SK-N-SH (cell line): ENCODE measurements around the gene SRGAP1.

ENCODE experiments used
- CHD2 ChIP-seq: fragments of 150-350 bp; IDR thresholded peaks from 2 replicates; pipeline ENCODE4 v1.6.1; 2018; ENCODE audit warnings: low read length; ENCODE audit not compliant: partially characterized antibody
- EP300 ChIP-seq, 2 experiments: IDR thresholded peaks; 2 replicates each; pipeline versions ENCODE4 v1.4.0 to v1.6.1; 2012; ENCODE audit warnings: borderline replicate concordance in 1 of 2, low read depth in 1 of 2, low read length in 1 of 2
- EZH2phosphoT487 ChIP-seq: fragments of 200-600 bp; sonication (generic); IDR thresholded peaks from 2 replicates; pipeline ENCODE4 v1.6.1; 2017; ENCODE audit warnings: low read depth, mixed run types, mild to moderate bottlenecking, antibody characterized with exemption, moderate library complexity, borderline replicate concordance
- FOSL2 ChIP-seq: IDR thresholded peaks from 2 replicates; pipeline ENCODE4 v1.4.0; 2012; ENCODE audit warnings: low read depth, mild to moderate bottlenecking, moderate library complexity, borderline replicate concordance
- FOXM1 ChIP-seq: IDR thresholded peaks from 2 replicates; pipeline ENCODE4 v1.4.0; 2012; ENCODE audit warnings: low read depth, mild to moderate bottlenecking
- JUND ChIP-seq: IDR thresholded peaks from 2 replicates; pipeline ENCODE4 v1.4.0; 2012
- MXI1 ChIP-seq: IDR thresholded peaks from 2 replicates; pipeline ENCODE4 v1.6.1; 2012; ENCODE audit warnings: mild to moderate bottlenecking, low read depth, low read length, improper control_type of control experiment
- RFX5 ChIP-seq: IDR thresholded peaks from 2 replicates; pipeline ENCODE4 v1.6.1; 2012; ENCODE audit warnings: mild to moderate bottlenecking, improper control_type of control experiment, low read length
- TAF1 ChIP-seq: IDR thresholded peaks from 2 replicates; pipeline ENCODE4 v1.6.1; 2012; ENCODE audit warnings: low read depth, mild to moderate bottlenecking, low read length, moderate library complexity, borderline replicate concordance
- TEAD4 ChIP-seq: IDR thresholded peaks from 2 replicates; pipeline ENCODE4 v1.4.0; 2012; ENCODE audit warnings: mild to moderate bottlenecking, borderline replicate concordance; ENCODE audit not compliant: insufficient read depth
- TF ChIP-seq, protein P1 (sequence below): fragments of 200-600 bp; sonication (generic); IDR thresholded peaks from 2 replicates; pipeline ENCODE4 v1.6.1; 2017; ENCODE audit warnings: antibody characterized with exemption, mild to moderate bottlenecking, moderate library complexity
- TF ChIP-seq, protein P2 (sequence below): IDR thresholded peaks from 2 replicates; pipeline ENCODE4 v1.6.1; 2012; ENCODE audit warnings: mild to moderate bottlenecking, low read depth, low read length, moderate library complexity
- TF ChIP-seq, protein P3 (sequence below): fragments of 150-350 bp; IDR thresholded peaks from 2 replicates; pipeline ENCODE4 v1.6.1; 2017; ENCODE audit warnings: antibody characterized with exemption, low read length, low read depth, borderline replicate concordance

DNA sequence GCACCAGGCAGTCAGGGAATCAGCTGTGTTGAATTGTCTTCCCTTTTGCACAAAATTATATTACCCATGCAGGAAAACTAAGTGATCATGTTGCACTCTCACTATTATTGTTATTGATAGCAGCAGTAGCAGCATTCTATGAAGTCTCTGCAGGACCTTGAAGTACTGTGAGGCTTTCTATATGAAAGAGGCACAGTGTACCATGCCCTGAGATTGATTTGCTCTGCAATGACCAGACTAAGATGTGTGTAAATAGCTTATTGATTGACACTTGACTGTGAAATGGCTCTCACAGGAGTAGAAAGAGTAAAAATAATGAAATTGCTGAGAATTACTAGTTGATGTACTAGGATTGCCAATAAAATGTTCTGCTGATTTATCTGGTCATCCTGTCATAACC is 277.7 kb downstream of the SRGAP1 start:
- TF ChIP-seq, protein P1, sequence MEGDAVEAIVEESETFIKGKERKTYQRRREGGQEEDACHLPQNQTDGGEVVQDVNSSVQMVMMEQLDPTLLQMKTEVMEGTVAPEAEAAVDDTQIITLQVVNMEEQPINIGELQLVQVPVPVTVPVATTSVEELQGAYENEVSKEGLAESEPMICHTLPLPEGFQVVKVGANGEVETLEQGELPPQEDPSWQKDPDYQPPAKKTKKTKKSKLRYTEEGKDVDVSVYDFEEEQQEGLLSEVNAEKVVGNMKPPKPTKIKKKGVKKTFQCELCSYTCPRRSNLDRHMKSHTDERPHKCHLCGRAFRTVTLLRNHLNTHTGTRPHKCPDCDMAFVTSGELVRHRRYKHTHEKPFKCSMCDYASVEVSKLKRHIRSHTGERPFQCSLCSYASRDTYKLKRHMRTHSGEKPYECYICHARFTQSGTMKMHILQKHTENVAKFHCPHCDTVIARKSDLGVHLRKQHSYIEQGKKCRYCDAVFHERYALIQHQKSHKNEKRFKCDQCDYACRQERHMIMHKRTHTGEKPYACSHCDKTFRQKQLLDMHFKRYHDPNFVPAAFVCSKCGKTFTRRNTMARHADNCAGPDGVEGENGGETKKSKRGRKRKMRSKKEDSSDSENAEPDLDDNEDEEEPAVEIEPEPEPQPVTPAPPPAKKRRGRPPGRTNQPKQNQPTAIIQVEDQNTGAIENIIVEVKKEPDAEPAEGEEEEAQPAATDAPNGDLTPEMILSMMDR, result no peak
- TF ChIP-seq EZH2phosphoT487 (no peak), TEAD4 (no peak), TAF1 (no peak), JUND (no peak), FOXM1 (no peak), MXI1 (no peak), RFX5 (no peak), FOSL2 (no peak), CHD2 (no peak), EP300 (IDR thresholded peaks at IDR 0.05; ENCODE audit: borderline replicate concordance in 1 of 2, low read depth in 1 of 2, low read length in 1 of 2) (no peak)
- TF ChIP-seq, protein P2, sequence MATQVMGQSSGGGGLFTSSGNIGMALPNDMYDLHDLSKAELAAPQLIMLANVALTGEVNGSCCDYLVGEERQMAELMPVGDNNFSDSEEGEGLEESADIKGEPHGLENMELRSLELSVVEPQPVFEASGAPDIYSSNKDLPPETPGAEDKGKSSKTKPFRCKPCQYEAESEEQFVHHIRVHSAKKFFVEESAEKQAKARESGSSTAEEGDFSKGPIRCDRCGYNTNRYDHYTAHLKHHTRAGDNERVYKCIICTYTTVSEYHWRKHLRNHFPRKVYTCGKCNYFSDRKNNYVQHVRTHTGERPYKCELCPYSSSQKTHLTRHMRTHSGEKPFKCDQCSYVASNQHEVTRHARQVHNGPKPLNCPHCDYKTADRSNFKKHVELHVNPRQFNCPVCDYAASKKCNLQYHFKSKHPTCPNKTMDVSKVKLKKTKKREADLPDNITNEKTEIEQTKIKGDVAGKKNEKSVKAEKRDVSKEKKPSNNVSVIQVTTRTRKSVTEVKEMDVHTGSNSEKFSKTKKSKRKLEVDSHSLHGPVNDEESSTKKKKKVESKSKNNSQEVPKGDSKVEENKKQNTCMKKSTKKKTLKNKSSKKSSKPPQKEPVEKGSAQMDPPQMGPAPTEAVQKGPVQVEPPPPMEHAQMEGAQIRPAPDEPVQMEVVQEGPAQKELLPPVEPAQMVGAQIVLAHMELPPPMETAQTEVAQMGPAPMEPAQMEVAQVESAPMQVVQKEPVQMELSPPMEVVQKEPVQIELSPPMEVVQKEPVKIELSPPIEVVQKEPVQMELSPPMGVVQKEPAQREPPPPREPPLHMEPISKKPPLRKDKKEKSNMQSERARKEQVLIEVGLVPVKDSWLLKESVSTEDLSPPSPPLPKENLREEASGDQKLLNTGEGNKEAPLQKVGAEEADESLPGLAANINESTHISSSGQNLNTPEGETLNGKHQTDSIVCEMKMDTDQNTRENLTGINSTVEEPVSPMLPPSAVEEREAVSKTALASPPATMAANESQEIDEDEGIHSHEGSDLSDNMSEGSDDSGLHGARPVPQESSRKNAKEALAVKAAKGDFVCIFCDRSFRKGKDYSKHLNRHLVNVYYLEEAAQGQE, result no peak
- TF ChIP-seq, protein P3, sequence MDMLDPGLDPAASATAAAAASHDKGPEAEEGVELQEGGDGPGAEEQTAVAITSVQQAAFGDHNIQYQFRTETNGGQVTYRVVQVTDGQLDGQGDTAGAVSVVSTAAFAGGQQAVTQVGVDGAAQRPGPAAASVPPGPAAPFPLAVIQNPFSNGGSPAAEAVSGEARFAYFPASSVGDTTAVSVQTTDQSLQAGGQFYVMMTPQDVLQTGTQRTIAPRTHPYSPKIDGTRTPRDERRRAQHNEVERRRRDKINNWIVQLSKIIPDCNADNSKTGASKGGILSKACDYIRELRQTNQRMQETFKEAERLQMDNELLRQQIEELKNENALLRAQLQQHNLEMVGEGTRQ, result no peak
